ENCODE data around the gene TIMM29.

Gene TIMM29

DNA sequence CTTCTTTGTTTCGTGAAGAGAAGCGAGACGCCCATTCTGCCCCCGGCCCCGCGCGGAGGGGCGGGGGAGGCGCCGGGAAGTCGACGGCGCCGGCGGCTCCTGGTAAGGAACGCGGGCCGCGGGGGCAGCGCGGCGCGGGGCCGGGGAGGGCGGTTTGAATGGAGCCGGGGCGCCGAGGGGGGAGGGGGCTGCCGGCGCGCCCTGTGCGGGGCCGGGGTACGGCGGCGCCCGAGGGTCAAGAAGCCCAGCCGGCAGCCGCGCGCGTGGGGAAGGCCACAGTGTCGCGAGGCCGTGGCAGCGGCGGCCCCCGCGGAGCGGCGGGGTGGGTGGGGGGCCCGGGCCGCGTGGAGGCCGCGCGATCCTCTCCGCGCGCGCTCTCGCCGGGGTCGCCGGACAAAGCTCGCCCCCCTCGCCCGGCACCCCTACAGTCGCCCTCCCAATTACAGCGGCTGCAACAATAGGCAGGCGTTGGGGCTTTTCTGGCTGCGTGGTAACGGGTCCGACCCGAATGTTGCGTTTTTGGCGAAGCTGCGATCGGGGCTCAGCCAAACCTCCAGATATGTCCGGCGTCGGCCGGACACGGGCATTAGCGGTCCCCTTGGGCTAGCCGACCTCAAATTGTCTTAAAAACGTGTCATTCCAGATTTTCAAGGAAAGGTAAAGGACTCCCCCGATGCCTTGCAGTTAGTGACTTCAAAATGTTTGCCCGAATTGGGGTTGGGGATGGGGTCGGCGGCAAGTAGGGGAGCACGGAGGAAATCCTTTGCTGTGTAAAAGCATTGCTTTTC, 32.7 kb downstream of the TIMM29 start:
- TF ChIP-seq ZNF621 (tag by site-specific recombination; IDR thresholded peaks at IDR 0.05) (no peak), ZNF747 (tag by site-specific recombination; IDR thresholded peaks at IDR 0.05) (no peak), BCL11B (tag by site-specific recombination; IDR thresholded peaks at IDR 0.05; ENCODE audit: low read depth) (0 out of 2 replicates have a peak, but pooled peaks have one; percentile 35), ZBTB7A (tag by site-specific recombination; IDR thresholded peaks at IDR 0.05; ENCODE audit: low read depth) (peak; percentile 12; the same call in 1 of the 2 replicates), ZNF510 (tag by site-specific recombination; IDR thresholded peaks at IDR 0.05; ENCODE audit: insufficient replicate concordance) (no peak), ZNF629 (tag by site-specific recombination; IDR thresholded peaks at IDR 0.05) (no peak), ZNF335 (tag by site-specific recombination; conservative IDR thresholded peaks at IDR 0.05) (peak; percentile 79), ZNF138 (tag by site-specific recombination; IDR thresholded peaks at IDR 0.05; ENCODE audit: borderline replicate concordance) (no peak), ZBTB26 (tag by site-specific recombination; optimal IDR thresholded peaks at IDR 0.05) (peak; percentile 71), KLF10 (tag by site-specific recombination; IDR thresholded peaks at IDR 0.05) (peak; percentile 9; the same call in 1 of the 2 replicates)
- TF ChIP-seq, protein P1, sequence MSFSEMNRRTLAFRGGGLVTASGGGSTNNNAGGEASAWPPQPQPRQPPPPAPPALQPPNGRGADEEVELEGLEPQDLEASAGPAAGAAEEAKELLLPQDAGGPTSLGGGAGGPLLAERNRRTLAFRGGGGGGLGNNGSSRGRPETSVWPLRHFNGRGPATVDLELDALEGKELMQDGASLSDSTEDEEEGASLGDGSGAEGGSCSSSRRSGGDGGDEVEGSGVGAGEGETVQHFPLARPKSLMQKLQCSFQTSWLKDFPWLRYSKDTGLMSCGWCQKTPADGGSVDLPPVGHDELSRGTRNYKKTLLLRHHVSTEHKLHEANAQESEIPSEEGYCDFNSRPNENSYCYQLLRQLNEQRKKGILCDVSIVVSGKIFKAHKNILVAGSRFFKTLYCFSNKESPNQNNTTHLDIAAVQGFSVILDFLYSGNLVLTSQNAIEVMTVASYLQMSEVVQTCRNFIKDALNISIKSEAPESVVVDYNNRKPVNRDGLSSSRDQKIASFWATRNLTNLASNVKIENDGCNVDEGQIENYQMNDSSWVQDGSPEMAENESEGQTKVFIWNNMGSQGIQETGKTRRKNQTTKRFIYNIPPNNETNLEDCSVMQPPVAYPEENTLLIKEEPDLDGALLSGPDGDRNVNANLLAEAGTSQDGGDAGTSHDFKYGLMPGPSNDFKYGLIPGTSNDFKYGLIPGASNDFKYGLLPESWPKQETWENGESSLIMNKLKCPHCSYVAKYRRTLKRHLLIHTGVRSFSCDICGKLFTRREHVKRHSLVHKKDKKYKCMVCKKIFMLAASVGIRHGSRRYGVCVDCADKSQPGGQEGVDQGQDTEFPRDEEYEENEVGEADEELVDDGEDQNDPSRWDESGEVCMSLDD (tag by site-specific recombination; IDR thresholded peaks at IDR 0.05) = peak; percentile 78
- TF ChIP-seq, protein P2, sequence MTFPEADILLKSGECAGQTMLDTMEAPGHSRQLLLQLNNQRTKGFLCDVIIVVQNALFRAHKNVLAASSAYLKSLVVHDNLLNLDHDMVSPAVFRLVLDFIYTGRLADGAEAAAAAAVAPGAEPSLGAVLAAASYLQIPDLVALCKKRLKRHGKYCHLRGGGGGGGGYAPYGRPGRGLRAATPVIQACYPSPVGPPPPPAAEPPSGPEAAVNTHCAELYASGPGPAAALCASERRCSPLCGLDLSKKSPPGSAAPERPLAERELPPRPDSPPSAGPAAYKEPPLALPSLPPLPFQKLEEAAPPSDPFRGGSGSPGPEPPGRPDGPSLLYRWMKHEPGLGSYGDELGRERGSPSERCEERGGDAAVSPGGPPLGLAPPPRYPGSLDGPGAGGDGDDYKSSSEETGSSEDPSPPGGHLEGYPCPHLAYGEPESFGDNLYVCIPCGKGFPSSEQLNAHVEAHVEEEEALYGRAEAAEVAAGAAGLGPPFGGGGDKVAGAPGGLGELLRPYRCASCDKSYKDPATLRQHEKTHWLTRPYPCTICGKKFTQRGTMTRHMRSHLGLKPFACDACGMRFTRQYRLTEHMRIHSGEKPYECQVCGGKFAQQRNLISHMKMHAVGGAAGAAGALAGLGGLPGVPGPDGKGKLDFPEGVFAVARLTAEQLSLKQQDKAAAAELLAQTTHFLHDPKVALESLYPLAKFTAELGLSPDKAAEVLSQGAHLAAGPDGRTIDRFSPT (tag by site-specific recombination; IDR thresholded peaks at IDR 0.05) = no peak
- TF ChIP-seq, protein P3, sequence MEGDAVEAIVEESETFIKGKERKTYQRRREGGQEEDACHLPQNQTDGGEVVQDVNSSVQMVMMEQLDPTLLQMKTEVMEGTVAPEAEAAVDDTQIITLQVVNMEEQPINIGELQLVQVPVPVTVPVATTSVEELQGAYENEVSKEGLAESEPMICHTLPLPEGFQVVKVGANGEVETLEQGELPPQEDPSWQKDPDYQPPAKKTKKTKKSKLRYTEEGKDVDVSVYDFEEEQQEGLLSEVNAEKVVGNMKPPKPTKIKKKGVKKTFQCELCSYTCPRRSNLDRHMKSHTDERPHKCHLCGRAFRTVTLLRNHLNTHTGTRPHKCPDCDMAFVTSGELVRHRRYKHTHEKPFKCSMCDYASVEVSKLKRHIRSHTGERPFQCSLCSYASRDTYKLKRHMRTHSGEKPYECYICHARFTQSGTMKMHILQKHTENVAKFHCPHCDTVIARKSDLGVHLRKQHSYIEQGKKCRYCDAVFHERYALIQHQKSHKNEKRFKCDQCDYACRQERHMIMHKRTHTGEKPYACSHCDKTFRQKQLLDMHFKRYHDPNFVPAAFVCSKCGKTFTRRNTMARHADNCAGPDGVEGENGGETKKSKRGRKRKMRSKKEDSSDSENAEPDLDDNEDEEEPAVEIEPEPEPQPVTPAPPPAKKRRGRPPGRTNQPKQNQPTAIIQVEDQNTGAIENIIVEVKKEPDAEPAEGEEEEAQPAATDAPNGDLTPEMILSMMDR (tag by site-specific recombination; IDR thresholded peaks at IDR 0.05) = no peak
- peaks cover 5% of the 10 kb centered on the region for H3K4me1 ChIP-seq (ENCODE audit: control insufficient read depth, insufficient read depth, low read length)
- peak overlapping the region; percentile 56 for H3K4me3 ChIP-seq (ENCODE audit: low read depth, low read length)
- POLR2A ChIA-PET = interaction anchor here (0.7 to 1.7 kb wide), 3 partner anchors 11 to 15 kb away, joined by 4 to 5 read pairs (median 4); no protein-coding TSS in a partner anchor
- no peaks in the 10 kb centered on the region for H3K9me3 ChIP-seq (ENCODE audit: control insufficient read depth, insufficient read depth, low read depth, low read length)
- H3K27ac ChIP-seq (ENCODE audit: extremely low read depth, low read depth, low read length) = peak overlapping the region; percentile 83
- H3K36me3 ChIP-seq (ENCODE audit: control insufficient read depth in 2 of 2, insufficient read depth in 1 of 2, low read length in 2 of 2) = peaks cover 0 to 2% of the 10 kb centered on the region in 2 experiments; a peak in 2 of 3 replicates
- CTCF ChIA-PET = interaction anchor here (0.7 to 1.5 kb wide), 3 partner anchors 19 to 25 kb away, joined by 3 to 9 read pairs (median 6); no protein-coding TSS in a partner anchor

GRCh38 chr19:10962863-10963262, 34.3 kb downstream of the TIMM29 start:
- no peak overlapping the region for H3K27ac ChIP-seq (ENCODE audit: extremely low read depth, low read depth, low read length)
- peaks cover 5% of the 10 kb centered on the region for H3K4me1 ChIP-seq (ENCODE audit: control insufficient read depth, insufficient read depth, low read length)
- H3K9me3 ChIP-seq (ENCODE audit: control insufficient read depth, insufficient read depth, low read depth, low read length) = no peaks in the 10 kb centered on the region
- H3K4me3 ChIP-seq (ENCODE audit: low read depth, low read length) = no peak overlapping the region
- peaks cover 0 to 2% of the 10 kb centered on the region in 2 experiments; a peak in 2 of 3 replicates for H3K36me3 ChIP-seq (ENCODE audit: control insufficient read depth in 2 of 2, insufficient read depth in 1 of 2, low read length in 2 of 2)
- POLR2A ChIA-PET = no interaction called here
- CTCF ChIA-PET = interaction anchor here (0.7 to 1.0 kb wide), 2 partner anchors 83 to 99 kb away, joined by 3 read pairs; no protein-coding TSS in a partner anchor
- TF ChIP-seq OVOL3 (tag by site-specific recombination; IDR thresholded peaks at IDR 0.05) = no peak
- TF ChIP-seq GLIS2 (tag by site-specific recombination; IDR thresholded peaks at IDR 0.05) = no peak
- no peak for TF ChIP-seq ZNF777 (tag by site-specific recombination; IDR thresholded peaks at IDR 0.05; ENCODE audit: borderline replicate concordance)
- TF ChIP-seq ZNF292 (tag by site-specific recombination; IDR thresholded peaks at IDR 0.05; ENCODE audit: borderline replicate concordance, low read depth) = no peak
- TF ChIP-seq OSR2 (tag by site-specific recombination; IDR thresholded peaks at IDR 0.05) = no peak
- TF ChIP-seq ZNF354C (tag by site-specific recombination; IDR thresholded peaks at IDR 0.05; ENCODE audit: borderline replicate concordance, low read depth) = no peak
- no peak for TF ChIP-seq ZNF488 (tag by site-specific recombination; IDR thresholded peaks at IDR 0.05)
- no peak for TF ChIP-seq ZNF621 (tag by site-specific recombination; IDR thresholded peaks at IDR 0.05)
- TF ChIP-seq ZNF366 (tag by site-specific recombination; conservative IDR thresholded peaks at IDR 0.05) = no peak

Data from HEK293 (cell line).